ENCODE results near the gene SSBP4. TPM values are rescaled to one million over a fixed set of nuclear protein-coding genes. Genes with fewer than 3 reads are reported as not detected.

The SSBP4 gene
- polyA plus RNA-seq, 1 of the 3 experiments (the other 2 are of a cell fraction), result 24.9 TPM

DNA sequence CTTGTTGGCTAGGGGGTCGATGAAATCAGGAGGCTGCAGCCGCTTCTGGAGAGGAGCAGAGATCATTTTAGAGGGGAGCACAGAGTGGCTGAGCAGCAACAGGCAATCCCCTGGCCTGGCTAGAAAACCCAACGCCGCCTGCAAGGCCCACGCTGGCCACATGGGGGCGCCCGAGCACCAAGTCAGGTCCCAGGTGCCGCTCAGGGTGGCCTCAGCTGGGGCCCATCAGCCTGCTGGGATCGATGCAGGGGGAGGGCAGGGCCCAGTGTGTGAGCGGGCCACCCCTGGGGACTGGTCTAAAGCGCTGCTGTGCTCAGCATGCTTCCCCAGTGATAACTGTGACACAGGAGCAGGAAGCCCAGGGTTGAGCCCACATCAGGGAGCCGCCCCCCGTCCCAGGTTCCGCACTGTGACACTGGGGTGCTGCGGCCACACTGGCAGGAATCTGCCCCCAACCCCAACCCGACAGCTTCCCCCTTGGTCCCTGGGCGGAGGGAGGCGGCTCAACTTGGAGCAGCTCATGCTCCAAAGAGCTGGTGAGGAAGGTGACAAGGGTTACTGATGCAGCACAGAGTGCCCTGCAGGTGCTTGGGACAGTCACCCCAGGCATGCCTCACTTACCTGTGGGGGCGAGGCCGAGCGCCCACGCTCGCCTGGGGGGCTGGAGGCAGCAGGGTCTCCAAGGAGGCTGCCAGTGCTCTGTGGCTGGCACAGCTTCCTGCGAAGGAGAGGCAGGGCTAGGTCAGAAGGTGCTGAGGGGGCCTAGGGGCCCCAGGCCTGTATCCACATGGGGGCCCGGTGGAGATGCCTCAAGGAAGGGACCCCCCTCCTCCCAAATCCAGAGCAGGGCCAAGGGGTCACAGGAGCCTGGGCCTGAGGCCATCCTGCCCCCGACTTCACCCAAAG lies 32.0 kb downstream of the SSBP4 start:
- Histone ChIP-seq H4K20me1 (ENCODE audit: insufficient read depth) (peaks cover 7% of the 10 kb centered on the region), H3K27me3 (ENCODE audit: insufficient read depth) (no peaks in the 10 kb centered on the region), H3F3A (replicated peaks; ENCODE audit: insufficient read depth) (no peaks in the 10 kb centered on the region), H3K9me3 (no peaks in the 10 kb centered on the region), H3K27ac (ENCODE audit: low read depth in 2 of 2, low read length in 1 of 2) (no peak overlapping the region), H2AFZ (ENCODE audit: low read depth) (no peak overlapping the region), H3K9ac (no peak overlapping the region), H3K4me1 (ENCODE audit: control insufficient read depth in 1 of 2, insufficient read depth in 2 of 2, low read depth in 1 of 2, low read length in 1 of 2) (peaks cover 2 to 4% of the 10 kb centered on the region in 2 experiments; a peak in 1 of 4 replicates), H3K4me3 (ENCODE audit: low read depth in 2 of 2, low read length in 1 of 2) (peak overlapping the region in 1 of 2 experiments; percentile 50; a peak in 1 of 4 replicates), H3K79me2 (ENCODE audit: insufficient read depth) (0 out of 2 replicates have a peak, but pooled peaks cover 3% of the 10 kb centered on the region), H3K36me3 (replicated peaks in 1 of 2; ENCODE audit: control insufficient read depth in 1 of 2, insufficient read depth in 2 of 2, low read length in 1 of 2) (peaks cover 4 to 27% of the 10 kb centered on the region in 2 experiments), H3K9me2 (no peaks in the 10 kb centered on the region), H3K4me2 (no peak overlapping the region)
- CTCF ChIA-PET, result interaction anchor here (0.6 to 13.5 kb wide), 66 partner anchors 7 to 540 kb away, joined by 3 to 215 read pairs (median 4); partner anchors contain the start of genes ELL, REX1BD, SSBP4 and TMEM59L
- POLR2A ChIA-PET, result interaction anchor here (1.0 kb wide), 1 partner anchor 14 kb away, joined by 3 read pairs; no protein-coding TSS in a partner anchor
- TF ChIP-seq RAD21 (IDR thresholded peaks at IDR 0.05; ENCODE audit: low read length) (peak; percentile 89), SIN3A (IDR thresholded peaks at IDR 0.05; ENCODE audit: borderline replicate concordance, low read depth, low read length) (0 out of 2 replicates have a peak, but pooled peaks have one; percentile 39), CHD2 (IDR thresholded peaks at IDR 0.05; ENCODE audit: low read length, partially characterized antibody) (peak; percentile 41), FOXJ3 (CRISPR knock-in tag; IDR thresholded peaks at IDR 0.05) (no peak), SMC3 (IDR thresholded peaks at IDR 0.05; ENCODE audit: low read depth, low read length) (peak; percentile 76)
- TF ChIP-seq, protein P1, sequence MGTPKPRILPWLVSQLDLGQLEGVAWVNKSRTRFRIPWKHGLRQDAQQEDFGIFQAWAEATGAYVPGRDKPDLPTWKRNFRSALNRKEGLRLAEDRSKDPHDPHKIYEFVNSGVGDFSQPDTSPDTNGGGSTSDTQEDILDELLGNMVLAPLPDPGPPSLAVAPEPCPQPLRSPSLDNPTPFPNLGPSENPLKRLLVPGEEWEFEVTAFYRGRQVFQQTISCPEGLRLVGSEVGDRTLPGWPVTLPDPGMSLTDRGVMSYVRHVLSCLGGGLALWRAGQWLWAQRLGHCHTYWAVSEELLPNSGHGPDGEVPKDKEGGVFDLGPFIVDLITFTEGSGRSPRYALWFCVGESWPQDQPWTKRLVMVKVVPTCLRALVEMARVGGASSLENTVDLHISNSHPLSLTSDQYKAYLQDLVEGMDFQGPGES (IDR thresholded peaks at IDR 0.05; ENCODE audit: low read depth, low read length), result no peak
- TF ChIP-seq, protein P2, sequence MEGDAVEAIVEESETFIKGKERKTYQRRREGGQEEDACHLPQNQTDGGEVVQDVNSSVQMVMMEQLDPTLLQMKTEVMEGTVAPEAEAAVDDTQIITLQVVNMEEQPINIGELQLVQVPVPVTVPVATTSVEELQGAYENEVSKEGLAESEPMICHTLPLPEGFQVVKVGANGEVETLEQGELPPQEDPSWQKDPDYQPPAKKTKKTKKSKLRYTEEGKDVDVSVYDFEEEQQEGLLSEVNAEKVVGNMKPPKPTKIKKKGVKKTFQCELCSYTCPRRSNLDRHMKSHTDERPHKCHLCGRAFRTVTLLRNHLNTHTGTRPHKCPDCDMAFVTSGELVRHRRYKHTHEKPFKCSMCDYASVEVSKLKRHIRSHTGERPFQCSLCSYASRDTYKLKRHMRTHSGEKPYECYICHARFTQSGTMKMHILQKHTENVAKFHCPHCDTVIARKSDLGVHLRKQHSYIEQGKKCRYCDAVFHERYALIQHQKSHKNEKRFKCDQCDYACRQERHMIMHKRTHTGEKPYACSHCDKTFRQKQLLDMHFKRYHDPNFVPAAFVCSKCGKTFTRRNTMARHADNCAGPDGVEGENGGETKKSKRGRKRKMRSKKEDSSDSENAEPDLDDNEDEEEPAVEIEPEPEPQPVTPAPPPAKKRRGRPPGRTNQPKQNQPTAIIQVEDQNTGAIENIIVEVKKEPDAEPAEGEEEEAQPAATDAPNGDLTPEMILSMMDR (IDR thresholded peaks at IDR 0.05), result peak; percentile 95
- WGBS (ENCODE audit: low lambda C conversion rate), result 0% methylated on average over 2 of the region's 26 CpGs
- peak; percentile 95 for DNase-seq

DNA sequence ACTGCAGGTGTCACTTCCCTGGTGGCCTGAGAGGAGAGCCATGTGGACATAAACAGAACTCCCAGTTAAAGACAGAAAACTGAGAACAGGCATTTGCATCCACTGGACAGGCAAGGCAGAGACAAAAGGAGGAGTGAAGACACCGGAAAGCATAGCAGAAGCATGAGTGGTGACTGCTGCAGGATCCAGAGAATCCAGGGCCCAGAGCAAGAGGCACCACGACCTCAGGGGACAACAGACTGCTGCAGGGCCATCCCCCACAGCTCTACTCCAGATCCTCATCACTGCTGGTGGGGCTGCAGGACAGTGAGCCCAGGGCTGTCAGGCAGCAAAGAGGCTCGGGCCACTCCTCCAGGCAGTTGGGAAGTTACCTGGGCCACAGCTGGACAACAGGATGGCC lies 33.2 kb downstream of the SSBP4 start:
- Histone ChIP-seq H3K79me2 (ENCODE audit: insufficient read depth) (0 out of 2 replicates have a peak, but pooled peaks cover 3% of the 10 kb centered on the region), H3K27me3 (ENCODE audit: insufficient read depth) (no peaks in the 10 kb centered on the region), H3K4me3 (ENCODE audit: low read depth in 2 of 2, low read length in 1 of 2) (no peak overlapping the region), H3K27ac (ENCODE audit: low read depth in 2 of 2, low read length in 1 of 2) (no peak overlapping the region), H3K36me3 (replicated peaks in 1 of 2; ENCODE audit: control insufficient read depth in 1 of 2, insufficient read depth in 2 of 2, low read length in 1 of 2) (peaks cover 4 to 27% of the 10 kb centered on the region in 2 experiments), H3K4me2 (no peak overlapping the region), H3K4me1 (ENCODE audit: control insufficient read depth in 1 of 2, insufficient read depth in 2 of 2, low read depth in 1 of 2, low read length in 1 of 2) (peaks cover 2 to 4% of the 10 kb centered on the region in 2 experiments; a peak in 1 of 4 replicates), H4K20me1 (ENCODE audit: insufficient read depth) (peaks cover 7% of the 10 kb centered on the region), H2AFZ (ENCODE audit: low read depth) (no peak overlapping the region), H3K9ac (no peak overlapping the region), H3K9me2 (no peaks in the 10 kb centered on the region), H3K9me3 (no peaks in the 10 kb centered on the region), H3F3A (replicated peaks; ENCODE audit: insufficient read depth) (no peaks in the 10 kb centered on the region)
- no peak for DNase-seq
- CTCF ChIA-PET, result interaction anchor here (1.4 to 13.5 kb wide), 5 partner anchors 11 to 224 kb away, joined by 3 to 215 read pairs (median 30); partner anchors contain the start of gene REX1BD
- POLR2A ChIA-PET, result no interaction called here
- WGBS (ENCODE audit: low lambda C conversion rate), result 84% methylated on average over 2 of the region's 3 CpGs
- TF ChIP-seq, protein P3, sequence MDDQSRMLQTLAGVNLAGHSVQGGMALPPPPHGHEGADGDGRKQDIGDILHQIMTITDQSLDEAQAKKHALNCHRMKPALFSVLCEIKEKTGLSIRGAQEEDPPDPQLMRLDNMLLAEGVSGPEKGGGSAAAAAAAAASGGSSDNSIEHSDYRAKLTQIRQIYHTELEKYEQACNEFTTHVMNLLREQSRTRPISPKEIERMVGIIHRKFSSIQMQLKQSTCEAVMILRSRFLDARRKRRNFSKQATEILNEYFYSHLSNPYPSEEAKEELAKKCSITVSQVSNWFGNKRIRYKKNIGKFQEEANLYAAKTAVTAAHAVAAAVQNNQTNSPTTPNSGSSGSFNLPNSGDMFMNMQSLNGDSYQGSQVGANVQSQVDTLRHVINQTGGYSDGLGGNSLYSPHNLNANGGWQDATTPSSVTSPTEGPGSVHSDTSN (IDR thresholded peaks at IDR 0.05), result no peak
- TF ChIP-seq YY1 (IDR thresholded peaks at IDR 0.05; ENCODE audit: low read depth) (no peak), SMC3 (IDR thresholded peaks at IDR 0.05; ENCODE audit: low read depth, low read length) (no peak), RFX5 (IDR thresholded peaks at IDR 0.05; ENCODE audit: low read length) (no peak)
- TF ChIP-seq, protein P4, sequence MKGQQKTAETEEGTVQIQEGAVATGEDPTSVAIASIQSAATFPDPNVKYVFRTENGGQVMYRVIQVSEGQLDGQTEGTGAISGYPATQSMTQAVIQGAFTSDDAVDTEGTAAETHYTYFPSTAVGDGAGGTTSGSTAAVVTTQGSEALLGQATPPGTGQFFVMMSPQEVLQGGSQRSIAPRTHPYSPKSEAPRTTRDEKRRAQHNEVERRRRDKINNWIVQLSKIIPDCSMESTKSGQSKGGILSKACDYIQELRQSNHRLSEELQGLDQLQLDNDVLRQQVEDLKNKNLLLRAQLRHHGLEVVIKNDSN (IDR thresholded peaks at IDR 0.05; ENCODE audit: borderline replicate concordance, low read depth), result no peak
- TF ChIP-seq, protein P2 (IDR thresholded peaks at IDR 0.05), result no peak
- TF ChIP-seq, protein P5, sequence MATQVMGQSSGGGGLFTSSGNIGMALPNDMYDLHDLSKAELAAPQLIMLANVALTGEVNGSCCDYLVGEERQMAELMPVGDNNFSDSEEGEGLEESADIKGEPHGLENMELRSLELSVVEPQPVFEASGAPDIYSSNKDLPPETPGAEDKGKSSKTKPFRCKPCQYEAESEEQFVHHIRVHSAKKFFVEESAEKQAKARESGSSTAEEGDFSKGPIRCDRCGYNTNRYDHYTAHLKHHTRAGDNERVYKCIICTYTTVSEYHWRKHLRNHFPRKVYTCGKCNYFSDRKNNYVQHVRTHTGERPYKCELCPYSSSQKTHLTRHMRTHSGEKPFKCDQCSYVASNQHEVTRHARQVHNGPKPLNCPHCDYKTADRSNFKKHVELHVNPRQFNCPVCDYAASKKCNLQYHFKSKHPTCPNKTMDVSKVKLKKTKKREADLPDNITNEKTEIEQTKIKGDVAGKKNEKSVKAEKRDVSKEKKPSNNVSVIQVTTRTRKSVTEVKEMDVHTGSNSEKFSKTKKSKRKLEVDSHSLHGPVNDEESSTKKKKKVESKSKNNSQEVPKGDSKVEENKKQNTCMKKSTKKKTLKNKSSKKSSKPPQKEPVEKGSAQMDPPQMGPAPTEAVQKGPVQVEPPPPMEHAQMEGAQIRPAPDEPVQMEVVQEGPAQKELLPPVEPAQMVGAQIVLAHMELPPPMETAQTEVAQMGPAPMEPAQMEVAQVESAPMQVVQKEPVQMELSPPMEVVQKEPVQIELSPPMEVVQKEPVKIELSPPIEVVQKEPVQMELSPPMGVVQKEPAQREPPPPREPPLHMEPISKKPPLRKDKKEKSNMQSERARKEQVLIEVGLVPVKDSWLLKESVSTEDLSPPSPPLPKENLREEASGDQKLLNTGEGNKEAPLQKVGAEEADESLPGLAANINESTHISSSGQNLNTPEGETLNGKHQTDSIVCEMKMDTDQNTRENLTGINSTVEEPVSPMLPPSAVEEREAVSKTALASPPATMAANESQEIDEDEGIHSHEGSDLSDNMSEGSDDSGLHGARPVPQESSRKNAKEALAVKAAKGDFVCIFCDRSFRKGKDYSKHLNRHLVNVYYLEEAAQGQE (IDR thresholded peaks at IDR 0.05; ENCODE audit: low read depth, low read length), result no peak
